ENCODE data around the gene CAPN8.

GRCh38 chr1:223496883-223497282 is 168.6 kb downstream of the CAPN8 start:
- TF ChIP-seq POLR2A (IDR thresholded peaks at IDR 0.05) (no peak), CTCF (IDR thresholded peaks at IDR 0.05) (no peak)

Measured in right lobe of liver (tissue), 4 donors.